Activated CD8-positive, alpha-beta memory T cell treated with anti-CD3 and anti-CD28 coated beads, Interleukin-2, amount 50 U/mL, for 24 hours (primary cell): Measurements from ENCODE around the gene FZD10.

Experiments used
- DNase-seq: peaks from one replicate; pipeline ENCODE4 v3.0.0-alpha.2; 2020; ENCODE audit errors: extremely low read depth

The FZD10 gene

GRCh38 chr12:130154276-130155070 is 7.8 kb upstream of the FZD10 start:
- DNase-seq, result no peak

GRCh38 chr12:130155416-130156073 is 6.7 kb upstream of the FZD10 start:
- DNase-seq, result no peak

GRCh38 chr12:130156652-130157275 is 5.5 kb upstream of the FZD10 start:
- no peak for DNase-seq

- DNase-seq, result no peak
Measured at GRCh38 chr12:130157998-130158753, 4.1 kb upstream of the FZD10 start.

GRCh38 chr12:130158754-130159059 is 3.6 kb upstream of the FZD10 start:
- no peak for DNase-seq

GRCh38 chr12:130160306-130160705 is 2.0 kb upstream of the FZD10 start:
- no peak for DNase-seq

GRCh38 chr12:130160711-130161231 is 1.5 kb upstream of the FZD10 start:
- no peak for DNase-seq

- no peak for DNase-seq
Measured at GRCh38 chr12:130161261-130162243, 712 bp upstream of the FZD10 start.

- no peak for DNase-seq
Measured at GRCh38 chr12:130162745-130163460, 639 bp downstream of the FZD10 start.

- DNase-seq, result no peak
Measured at GRCh38 chr12:130163461-130164215, 1.4 kb downstream of the FZD10 start.

GRCh38 chr12:130164216-130164542 is 1.9 kb downstream of the FZD10 start:
- DNase-seq, result no peak

GRCh38 chr12:130164936-130165335 is 2.7 kb downstream of the FZD10 start:
- no peak for DNase-seq

GRCh38 chr12:130166306-130166705 is 4.0 kb downstream of the FZD10 start:
- no peak for DNase-seq

- DNase-seq, result no peak
Measured at GRCh38 chr12:130167537-130167936, 5.3 kb downstream of the FZD10 start.

GRCh38 chr12:130169256-130169655 is 7.0 kb downstream of the FZD10 start:
- DNase-seq, result no peak

GRCh38 chr12:130169924-130170323 is 7.7 kb downstream of the FZD10 start:
- DNase-seq, result no peak

- DNase-seq, result no peak
Measured at GRCh38 chr12:130170611-130171010, 8.3 kb downstream of the FZD10 start.

- no peak for DNase-seq
Measured at GRCh38 chr12:130177635-130178242, 15.5 kb downstream of the FZD10 start.

- DNase-seq, result no peak
Measured at GRCh38 chr12:130178282-130178681, 16.0 kb downstream of the FZD10 start.
